Ecto neural progenitor cell (in vitro differentiated cells): ENCODE data around the gene OR5P2.
"Not testable (repeated sequence)": the region's sequence is repeated elsewhere in the genome, so short reads cannot be mapped to it uniquely, and the experiment has no call there.

Experiments
- DNase-seq: peaks from one replicate; pipeline ENCODE4 v3.0.0-alpha.2; 2018; ENCODE audit warnings: low spot score

Gene OR5P2

GRCh38 chr11:7796842-7797241, at the start of gene OR5P2:
TSS of gene OR5P2 (minus strand) at chr11:7796942. CDS start at chr11:7796942, 0 bp downstream.
- no peak for DNase-seq

- no peak for DNase-seq
These were observed 49.3 kb upstream of the OR5P2 start for GRCh38 chr11:7846003-7846402.

- DNase-seq: no peak
These were observed 48.2 kb upstream of the OR5P2 start for GRCh38 chr11:7844986-7845385.

- DNase-seq: no peak
These were observed 47.8 kb upstream of the OR5P2 start for GRCh38 chr11:7844521-7844920.

GRCh38 chr11:7840578-7840977, 43.8 kb upstream of the OR5P2 start:
- no peak for DNase-seq

GRCh38 chr11:7833527-7833926, 36.8 kb upstream of the OR5P2 start:
- no peak for DNase-seq

- DNase-seq: no peak
These were observed 34.0 kb upstream of the OR5P2 start, which contains the start of gene OR5P3 for GRCh38 chr11:7830740-7831139. TSS of gene OR5P3 (minus strand) at chr11:7830840.

- no peak for DNase-seq
These were observed 29.6 kb upstream of the OR5P2 start for GRCh38 chr11:7826324-7826723.

- DNase-seq: not testable (repeated sequence)
These were observed 23.7 kb upstream of the OR5P2 start for GRCh38 chr11:7820417-7820816.

- DNase-seq: not testable (repeated sequence)
These were observed 18.2 kb upstream of the OR5P2 start for GRCh38 chr11:7814897-7815296.

- not testable (repeated sequence) for DNase-seq
These were observed 13.6 kb upstream of the OR5P2 start for GRCh38 chr11:7810301-7810700.

- no peak for DNase-seq
These were observed 3.5 kb downstream of the OR5P2 start for GRCh38 chr11:7793233-7793632.

GRCh38 chr11:7787239-7787638, 9.5 kb downstream of the OR5P2 start:
- no peak for DNase-seq

- DNase-seq: no peak
These were observed 21.1 kb downstream of the OR5P2 start for GRCh38 chr11:7775689-7776088.

GRCh38 chr11:7764301-7764700, 32.4 kb downstream of the OR5P2 start:
- DNase-seq: not testable (repeated sequence)

- DNase-seq: no peak
These were observed 37.7 kb downstream of the OR5P2 start for GRCh38 chr11:7759010-7759409.

- no peak for DNase-seq
These were observed 47.3 kb downstream of the OR5P2 start for GRCh38 chr11:7749456-7749855.
